Measurements from ENCODE around the gene ST6GALNAC4. TPM values are rescaled to one million over a fixed set of nuclear protein-coding genes. Genes with fewer than 3 reads are reported as not detected.

ST6GALNAC4 gene
- total RNA-seq, 2 donors from 2014 or later = 25.4 to 66.5 TPM

- TF ChIP-seq, protein P1, sequence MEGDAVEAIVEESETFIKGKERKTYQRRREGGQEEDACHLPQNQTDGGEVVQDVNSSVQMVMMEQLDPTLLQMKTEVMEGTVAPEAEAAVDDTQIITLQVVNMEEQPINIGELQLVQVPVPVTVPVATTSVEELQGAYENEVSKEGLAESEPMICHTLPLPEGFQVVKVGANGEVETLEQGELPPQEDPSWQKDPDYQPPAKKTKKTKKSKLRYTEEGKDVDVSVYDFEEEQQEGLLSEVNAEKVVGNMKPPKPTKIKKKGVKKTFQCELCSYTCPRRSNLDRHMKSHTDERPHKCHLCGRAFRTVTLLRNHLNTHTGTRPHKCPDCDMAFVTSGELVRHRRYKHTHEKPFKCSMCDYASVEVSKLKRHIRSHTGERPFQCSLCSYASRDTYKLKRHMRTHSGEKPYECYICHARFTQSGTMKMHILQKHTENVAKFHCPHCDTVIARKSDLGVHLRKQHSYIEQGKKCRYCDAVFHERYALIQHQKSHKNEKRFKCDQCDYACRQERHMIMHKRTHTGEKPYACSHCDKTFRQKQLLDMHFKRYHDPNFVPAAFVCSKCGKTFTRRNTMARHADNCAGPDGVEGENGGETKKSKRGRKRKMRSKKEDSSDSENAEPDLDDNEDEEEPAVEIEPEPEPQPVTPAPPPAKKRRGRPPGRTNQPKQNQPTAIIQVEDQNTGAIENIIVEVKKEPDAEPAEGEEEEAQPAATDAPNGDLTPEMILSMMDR (IDR thresholded peaks at IDR 0.05) = no peak
- no peaks in the 10 kb centered on the region for H3K27me3 ChIP-seq
- no peak overlapping the region for H3K27ac ChIP-seq
- no peak overlapping the region for H3K9ac ChIP-seq (ENCODE audit: low read depth in 2 of 2, low read length in 2 of 2)
- H3K4me1 ChIP-seq = peaks cover 4% of the 10 kb centered on the region
- H3K36me3 ChIP-seq = peaks cover 37% of the 10 kb centered on the region
- H3K9me3 ChIP-seq = no peaks in the 10 kb centered on the region
- H3K4me3 ChIP-seq = no peak overlapping the region
- DNase-seq = no peak
- intact Hi-C loops (cut with DNase I) = no loop called here
Measured at GRCh38 chr9:127892831-127893230, 24.0 kb downstream of the ST6GALNAC4 start.

GRCh38 chr9:127890053-127890452, 26.8 kb downstream of the ST6GALNAC4 start:
- no peaks in the 10 kb centered on the region for H3K27me3 ChIP-seq
- TF ChIP-seq, protein P1 (IDR thresholded peaks at IDR 0.05) = no peak
- no peak overlapping the region for H3K27ac ChIP-seq
- no peak overlapping the region for H3K4me3 ChIP-seq
- no peak for DNase-seq
- no peak overlapping the region for H3K9ac ChIP-seq (ENCODE audit: low read depth in 2 of 2, low read length in 2 of 2)
- no peaks in the 10 kb centered on the region for H3K4me1 ChIP-seq
- no peaks in the 10 kb centered on the region for H3K9me3 ChIP-seq
- peaks cover 41% of the 10 kb centered on the region for H3K36me3 ChIP-seq
- intact Hi-C loops (cut with DNase I) = no loop called here

- H3K9ac ChIP-seq (ENCODE audit: low read depth in 2 of 2, low read length in 2 of 2) = no peak overlapping the region
- no peak for DNase-seq
- intact Hi-C loops (cut with DNase I) = no loop called here
- no peak overlapping the region for H3K27ac ChIP-seq
- H3K27me3 ChIP-seq = no peaks in the 10 kb centered on the region
- no peak overlapping the region for H3K4me3 ChIP-seq
- H3K9me3 ChIP-seq = no peaks in the 10 kb centered on the region
- no peaks in the 10 kb centered on the region for H3K4me1 ChIP-seq
- TF ChIP-seq, protein P1 (IDR thresholded peaks at IDR 0.05) = no peak
- H3K36me3 ChIP-seq = peaks cover 20% of the 10 kb centered on the region
Measured at GRCh38 chr9:127887792-127888191, 29.0 kb downstream of the ST6GALNAC4 start.

DNA sequence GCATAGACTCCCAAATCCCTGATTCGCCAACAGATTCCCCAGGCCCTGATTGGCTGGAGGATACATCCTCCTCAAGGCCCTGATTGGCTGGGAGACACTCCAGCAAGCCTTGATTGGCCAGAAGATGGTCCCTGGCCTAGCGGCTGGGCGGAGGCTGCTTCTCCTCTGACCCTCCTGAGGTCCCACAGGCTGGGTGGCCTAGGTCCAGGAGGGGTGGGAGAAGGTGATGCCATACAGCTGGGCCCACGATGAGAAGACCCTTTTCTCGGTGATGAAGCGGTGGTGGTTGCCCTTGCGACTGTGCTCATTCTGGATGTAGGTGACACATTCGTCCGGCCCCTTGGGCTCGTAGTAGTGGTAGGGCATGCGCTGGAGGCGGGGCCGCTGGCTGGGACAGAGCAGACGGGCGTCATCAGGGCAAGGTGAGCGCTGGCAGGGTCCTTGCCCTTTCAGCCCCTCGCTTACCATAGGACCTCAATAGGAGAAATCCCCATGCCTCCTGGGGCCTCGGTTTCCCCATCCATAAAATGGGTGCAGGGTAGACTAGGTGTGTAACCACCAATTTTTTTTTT, 30.4 kb downstream of the ST6GALNAC4 start:
- no peaks in the 10 kb centered on the region for H3K9me3 ChIP-seq
- intact Hi-C loops (cut with DNase I) = no loop called here
- no peak overlapping the region for H3K27ac ChIP-seq
- TF ChIP-seq, protein P1 (IDR thresholded peaks at IDR 0.05) = no peak
- H3K36me3 ChIP-seq = peaks cover 14% of the 10 kb centered on the region
- no peaks in the 10 kb centered on the region for H3K4me1 ChIP-seq
- DNase-seq = no peak
- no peak overlapping the region for H3K9ac ChIP-seq (ENCODE audit: low read depth in 2 of 2, low read length in 2 of 2)
- H3K4me3 ChIP-seq = no peak overlapping the region
- no peaks in the 10 kb centered on the region for H3K27me3 ChIP-seq

- peaks cover 14% of the 10 kb centered on the region for H3K36me3 ChIP-seq
- H3K27me3 ChIP-seq = no peaks in the 10 kb centered on the region
- intact Hi-C loops (cut with DNase I) = no loop called here
- no peak for DNase-seq
- no peak overlapping the region for H3K9ac ChIP-seq (ENCODE audit: low read depth in 2 of 2, low read length in 2 of 2)
- H3K27ac ChIP-seq = no peak overlapping the region
- no peaks in the 10 kb centered on the region for H3K9me3 ChIP-seq
- TF ChIP-seq, protein P1 (IDR thresholded peaks at IDR 0.05) = no peak
- H3K4me1 ChIP-seq = no peaks in the 10 kb centered on the region
- H3K4me3 ChIP-seq = no peak overlapping the region
Measured at GRCh38 chr9:127885508-127886281, 31.1 kb downstream of the ST6GALNAC4 start.
